Neuron (in vitro differentiated cells): ENCODE measurements around the gene ZCCHC4.

Experiments used
- H2AFZ ChIP-seq: one replicate; pipeline ENCODE4 v1.6.1; 2013; ENCODE audit warnings: low read depth, mild to moderate bottlenecking, inconsistent platforms, low read length, moderate library complexity
- H3K27me3 ChIP-seq: one replicate; pipeline ENCODE4 v1.6.1; 2013; ENCODE audit warnings: low read length; ENCODE audit not compliant: insufficient read depth
- H3K36me3 ChIP-seq: one replicate; pipeline ENCODE4 v1.6.1; 2013; ENCODE audit warnings: low read length; ENCODE audit not compliant: insufficient read depth
- H3K4me1 ChIP-seq: one replicate; pipeline ENCODE4 v1.6.1; 2013; ENCODE audit warnings: low read length; ENCODE audit not compliant: insufficient read depth
- H3K4me3 ChIP-seq: 2 replicates; pipeline ENCODE4 v1.5.1; 2013; ENCODE audit warnings: mild to moderate bottlenecking, low read length, moderate library complexity
- H3K9me3 ChIP-seq: one replicate; pipeline ENCODE4 v1.6.1; 2013; ENCODE audit warnings: low read length

The ZCCHC4 gene

GRCh38 chr4:25343671-25344070 lies 31.1 kb downstream of the ZCCHC4 start:
- H3K36me3 ChIP-seq = peaks cover 4% of the 10 kb centered on the region
- no peak overlapping the region for H2AFZ ChIP-seq
- H3K4me1 ChIP-seq = no peaks in the 10 kb centered on the region
- no peaks in the 10 kb centered on the region for H3K27me3 ChIP-seq
- H3K9me3 ChIP-seq = no peaks in the 10 kb centered on the region
- H3K4me3 ChIP-seq = no peak overlapping the region

GRCh38 chr4:25345744-25346143 lies 33.2 kb downstream of the ZCCHC4 start:
- H2AFZ ChIP-seq = no peak overlapping the region
- H3K4me1 ChIP-seq = no peaks in the 10 kb centered on the region
- H3K4me3 ChIP-seq = no peak overlapping the region
- H3K27me3 ChIP-seq = no peaks in the 10 kb centered on the region
- H3K9me3 ChIP-seq = no peaks in the 10 kb centered on the region
- no peaks in the 10 kb centered on the region for H3K36me3 ChIP-seq

- H3K36me3 ChIP-seq = no peaks in the 10 kb centered on the region
- no peaks in the 10 kb centered on the region for H3K27me3 ChIP-seq
- H2AFZ ChIP-seq = no peak overlapping the region
- no peaks in the 10 kb centered on the region for H3K9me3 ChIP-seq
- H3K4me3 ChIP-seq = no peak overlapping the region
- no peaks in the 10 kb centered on the region for H3K4me1 ChIP-seq
Observed at GRCh38 chr4:25346913-25347312, 34.3 kb downstream of the ZCCHC4 start.

GRCh38 chr4:25347473-25347872 lies 34.9 kb downstream of the ZCCHC4 start:
- H3K4me1 ChIP-seq = no peaks in the 10 kb centered on the region
- H3K27me3 ChIP-seq = no peaks in the 10 kb centered on the region
- H3K4me3 ChIP-seq = no peak overlapping the region
- no peak overlapping the region for H2AFZ ChIP-seq
- no peaks in the 10 kb centered on the region for H3K9me3 ChIP-seq
- H3K36me3 ChIP-seq = no peaks in the 10 kb centered on the region

- Histone ChIP-seq H3K4me3 (no peak overlapping the region), H3K9me3 (no peaks in the 10 kb centered on the region), H3K27me3 (no peaks in the 10 kb centered on the region), H2AFZ (no peak overlapping the region), H3K36me3 (no peaks in the 10 kb centered on the region), H3K4me1 (no peaks in the 10 kb centered on the region)
Observed at GRCh38 chr4:25347971-25348370, 35.4 kb downstream of the ZCCHC4 start.

- Histone ChIP-seq H3K36me3 (no peaks in the 10 kb centered on the region), H3K9me3 (no peaks in the 10 kb centered on the region), H3K27me3 (no peaks in the 10 kb centered on the region), H3K4me1 (no peaks in the 10 kb centered on the region), H2AFZ (no peak overlapping the region), H3K4me3 (no peak overlapping the region)
Observed at GRCh38 chr4:25350561-25350960, 38.0 kb downstream of the ZCCHC4 start.

GRCh38 chr4:25351777-25352416 lies 39.3 kb downstream of the ZCCHC4 start:
- Histone ChIP-seq H3K27me3 (no peaks in the 10 kb centered on the region), H3K4me1 (no peaks in the 10 kb centered on the region), H3K4me3 (no peak overlapping the region), H2AFZ (no peak overlapping the region), H3K36me3 (no peaks in the 10 kb centered on the region), H3K9me3 (no peaks in the 10 kb centered on the region)

- peaks cover 5% of the 10 kb centered on the region for H3K9me3 ChIP-seq
- no peak overlapping the region for H2AFZ ChIP-seq
- no peaks in the 10 kb centered on the region for H3K4me1 ChIP-seq
- no peaks in the 10 kb centered on the region for H3K27me3 ChIP-seq
- H3K36me3 ChIP-seq = peaks cover 3% of the 10 kb centered on the region
- no peak overlapping the region for H3K4me3 ChIP-seq
Observed at GRCh38 chr4:25356068-25356467, 43.5 kb downstream of the ZCCHC4 start.

GRCh38 chr4:25358515-25359275 lies 46.1 kb downstream of the ZCCHC4 start:
- Histone ChIP-seq H2AFZ (no peak overlapping the region), H3K36me3 (peaks cover 8% of the 10 kb centered on the region), H3K4me3 (no peak overlapping the region), H3K4me1 (no peaks in the 10 kb centered on the region), H3K27me3 (no peaks in the 10 kb centered on the region), H3K9me3 (peaks cover 5% of the 10 kb centered on the region)

- no peak overlapping the region for H2AFZ ChIP-seq
- no peak overlapping the region for H3K4me3 ChIP-seq
- H3K4me1 ChIP-seq = no peaks in the 10 kb centered on the region
- H3K36me3 ChIP-seq = peaks cover 8% of the 10 kb centered on the region
- no peaks in the 10 kb centered on the region for H3K27me3 ChIP-seq
- H3K9me3 ChIP-seq = peaks cover 5% of the 10 kb centered on the region
Observed at GRCh38 chr4:25361253-25361652, 48.7 kb downstream of the ZCCHC4 start.

GRCh38 chr4:25367004-25367621 lies 54.5 kb downstream of the ZCCHC4 start:
- Histone ChIP-seq H3K4me1 (no peaks in the 10 kb centered on the region), H3K27me3 (no peaks in the 10 kb centered on the region), H2AFZ (no peak overlapping the region)

GRCh38 chr4:25367877-25368276 lies 55.3 kb downstream of the ZCCHC4 start:
- no peak overlapping the region for H2AFZ ChIP-seq
- H3K4me3 ChIP-seq = no peak overlapping the region
- no peaks in the 10 kb centered on the region for H3K4me1 ChIP-seq
- H3K9me3 ChIP-seq = no peaks in the 10 kb centered on the region
- H3K36me3 ChIP-seq = peaks cover under 1% of the 10 kb centered on the region
- no peaks in the 10 kb centered on the region for H3K27me3 ChIP-seq

More at GRCh38 chr4:25367004-25367621, 54.5 kb downstream of the ZCCHC4 start:
- Histone ChIP-seq H3K36me3 (peaks cover 6% of the 10 kb centered on the region), H3K4me3 (no peak overlapping the region), H3K9me3 (no peaks in the 10 kb centered on the region)

- no peaks in the 10 kb centered on the region for H3K9me3 ChIP-seq
- no peaks in the 10 kb centered on the region for H3K36me3 ChIP-seq
- H3K4me1 ChIP-seq = no peaks in the 10 kb centered on the region
- H3K4me3 ChIP-seq = no peak overlapping the region
- no peak overlapping the region for H2AFZ ChIP-seq
- no peaks in the 10 kb centered on the region for H3K27me3 ChIP-seq
Observed at GRCh38 chr4:25368315-25368714, 55.7 kb downstream of the ZCCHC4 start.
